GM08714 (cell line): ENCODE measurements around the gene ELL.

Experiments used
- H3K4me3 ChIP-seq: fragments of 200-500 bp; sonication (Bioruptor generic); 2 replicates; pipeline ENCODE4 v1.5.1; 2014; ENCODE audit warnings: mild to moderate bottlenecking, low read length, inconsistent platforms
- ZNF274 ChIP-seq: IDR thresholded peaks from 2 replicates; pipeline ENCODE4 v1.6.1; 2012; ENCODE audit warnings: mild to moderate bottlenecking, low read depth, low read length

Gene ELL

GRCh38 chr19:18481505-18482222 lies 40.2 kb downstream of the ELL start:
- no peak for TF ChIP-seq ZNF274
- no peak overlapping the region for H3K4me3 ChIP-seq

GRCh38 chr19:18480006-18480691 lies 41.7 kb downstream of the ELL start:
- no peak for TF ChIP-seq ZNF274
- no peak overlapping the region for H3K4me3 ChIP-seq

GRCh38 chr19:18478545-18479311 lies 43.1 kb downstream of the ELL start:
- no peak overlapping the region for H3K4me3 ChIP-seq
- no peak for TF ChIP-seq ZNF274

GRCh38 chr19:18477974-18478373 lies 43.9 kb downstream of the ELL start:
- TF ChIP-seq ZNF274 = no peak
- no peak overlapping the region for H3K4me3 ChIP-seq

GRCh38 chr19:18477042-18477779 lies 44.7 kb downstream of the ELL start:
- no peak overlapping the region for H3K4me3 ChIP-seq
- TF ChIP-seq ZNF274 = no peak

- H3K4me3 ChIP-seq = no peak overlapping the region
- TF ChIP-seq ZNF274 = no peak
Observed at GRCh38 chr19:18476507-18477041, 45.3 kb downstream of the ELL start.

- no peak for TF ChIP-seq ZNF274
- no peak overlapping the region for H3K4me3 ChIP-seq
Observed at GRCh38 chr19:18475762-18476331, 46.0 kb downstream of the ELL start.

- TF ChIP-seq ZNF274 = no peak
Observed at GRCh38 chr19:18475004-18475453, 46.8 kb downstream of the ELL start.

GRCh38 chr19:18474366-18474887 lies 47.4 kb downstream of the ELL start:
- TF ChIP-seq ZNF274 = no peak
- no peak overlapping the region for H3K4me3 ChIP-seq

More at GRCh38 chr19:18475004-18475453, 46.8 kb downstream of the ELL start:
- H3K4me3 ChIP-seq = no peak overlapping the region

- TF ChIP-seq ZNF274 = no peak
- H3K4me3 ChIP-seq = no peak overlapping the region
Observed at GRCh38 chr19:18473706-18474087, 48.2 kb downstream of the ELL start.

GRCh38 chr19:18473003-18473705 lies 48.7 kb downstream of the ELL start:
- H3K4me3 ChIP-seq = no peak overlapping the region

GRCh38 chr19:18470787-18471186 lies 51.1 kb downstream of the ELL start:
- H3K4me3 ChIP-seq = no peak overlapping the region
- TF ChIP-seq ZNF274 = no peak

More at GRCh38 chr19:18473003-18473705, 48.7 kb downstream of the ELL start:
- no peak for TF ChIP-seq ZNF274
